Activated CD4-positive, alpha-beta T cell treated with anti-CD3 and anti-CD28 coated beads, Interleukin-2, amount 50 U/mL, for 4 hours (primary cell): ENCODE measurements around the gene ARHGAP26.

Source experiments
- DNase-seq, 2 experiments: peaks; one replicate each; pipeline ENCODE4 v3.0.0-alpha.2; 2020

ARHGAP26 gene

DNA sequence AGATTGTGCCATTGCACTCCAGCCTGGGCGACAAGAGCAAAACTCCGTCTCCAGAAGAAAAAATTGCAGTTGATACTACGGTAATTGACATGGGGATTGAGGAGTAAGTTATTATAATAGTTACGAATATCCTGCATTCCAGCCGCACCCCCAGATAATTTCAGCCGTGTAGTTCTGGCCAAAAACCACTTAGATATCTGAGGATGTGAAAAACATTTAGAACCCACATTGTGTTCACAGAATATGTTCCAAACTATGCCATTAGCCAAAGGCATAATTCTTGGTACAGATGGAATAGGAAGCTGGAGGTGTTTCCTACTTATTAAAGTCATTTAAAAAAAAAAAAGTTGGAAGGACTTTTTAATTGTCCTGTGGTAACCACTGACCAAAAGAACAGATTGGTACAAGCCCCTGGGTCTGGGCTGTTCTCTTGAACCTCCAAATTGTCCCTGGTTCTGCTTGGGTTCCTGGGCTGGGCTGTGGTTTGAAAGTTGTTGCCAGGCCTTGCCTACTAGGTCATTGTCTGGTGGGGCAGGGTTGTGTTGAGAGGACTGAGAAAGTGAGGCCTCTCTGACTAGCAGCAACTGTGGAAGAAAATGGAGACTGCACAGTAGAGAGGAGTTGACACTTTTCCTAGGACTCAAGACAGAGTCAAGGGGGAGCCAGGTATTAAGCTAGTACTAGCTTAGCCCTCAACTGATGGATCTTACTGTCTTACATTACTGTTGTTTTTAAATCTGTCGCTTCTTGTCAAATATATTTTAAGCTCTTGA, 434.5 kb downstream of the ARHGAP26 start:
- no peak for DNase-seq

DNA sequence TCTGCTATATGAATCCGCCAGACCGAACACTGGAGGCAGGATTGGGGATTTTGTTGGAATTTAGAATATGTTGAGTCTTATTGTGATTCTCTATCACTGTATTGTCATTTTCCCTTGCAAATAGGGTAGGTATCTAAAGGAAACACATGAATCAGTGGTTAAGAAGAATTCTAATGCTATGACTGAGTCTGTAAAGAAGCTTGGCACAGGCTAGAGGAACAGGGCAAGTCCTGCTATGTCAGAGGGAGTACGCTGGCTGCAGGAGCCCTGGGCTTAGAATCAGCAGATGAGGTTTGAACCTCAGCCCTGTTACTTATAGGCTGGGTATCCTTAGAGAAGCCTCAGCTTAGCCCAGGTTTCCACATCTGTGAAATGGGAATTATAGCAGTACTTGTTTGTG, 435.2 kb downstream of the ARHGAP26 start:
- no peak for DNase-seq

DNA sequence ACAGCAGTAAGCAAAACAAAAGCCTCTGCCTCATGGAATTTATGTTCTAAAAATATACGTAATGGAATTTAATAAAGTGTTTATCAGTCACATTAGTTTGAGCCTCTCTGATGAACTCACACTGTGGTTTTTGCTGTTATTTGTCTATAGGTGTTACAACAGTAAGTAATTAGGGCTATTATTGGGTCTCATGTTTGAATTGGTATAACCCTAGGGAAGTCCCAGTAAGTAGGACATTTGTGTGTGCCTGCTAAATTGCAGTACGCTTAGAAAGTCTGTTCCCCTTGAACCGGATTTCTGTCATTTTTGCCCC, 435.7 kb downstream of the ARHGAP26 start:
- DNase-seq = no peak

DNA sequence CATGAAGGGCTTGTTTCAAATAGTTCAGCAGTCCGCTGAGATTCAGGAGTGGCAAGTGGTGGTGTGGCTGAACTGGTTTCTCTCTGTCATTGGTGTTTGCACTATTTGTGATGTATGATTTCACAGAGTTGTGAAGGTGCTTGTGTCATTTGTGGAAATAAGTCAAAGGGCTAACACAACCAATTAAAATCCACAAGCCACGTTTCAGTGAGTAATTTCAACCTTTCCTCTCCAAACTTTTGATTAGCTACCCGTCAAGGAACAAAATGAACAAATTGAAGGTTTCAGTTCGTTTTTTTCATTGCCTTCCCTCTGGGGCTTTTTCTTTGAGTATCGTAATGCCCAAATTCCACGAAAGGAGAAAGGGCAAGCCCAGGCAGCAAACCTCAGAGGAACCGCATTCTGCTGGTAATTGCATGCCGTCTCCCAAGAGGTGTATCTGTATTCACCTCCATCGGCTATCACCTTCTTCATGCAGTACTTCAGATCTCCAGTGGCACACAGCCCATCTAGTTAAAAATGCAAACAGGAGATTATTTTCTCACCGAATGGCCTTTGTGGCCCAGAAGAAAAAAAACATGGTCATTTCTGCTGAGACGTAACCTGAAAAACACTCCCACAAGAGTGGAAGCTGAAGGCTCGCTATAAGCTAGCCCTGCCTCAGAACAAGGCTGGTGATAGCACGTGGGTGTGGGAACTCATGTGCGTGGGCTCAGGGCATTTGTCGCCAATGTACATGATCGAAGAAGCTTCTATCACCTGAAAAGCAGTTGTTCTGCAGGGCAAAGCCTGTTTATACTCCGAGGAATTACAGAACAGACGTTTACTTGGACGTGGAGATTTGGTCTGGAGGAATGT, 436.2 kb downstream of the ARHGAP26 start:
- no peak for DNase-seq

DNA sequence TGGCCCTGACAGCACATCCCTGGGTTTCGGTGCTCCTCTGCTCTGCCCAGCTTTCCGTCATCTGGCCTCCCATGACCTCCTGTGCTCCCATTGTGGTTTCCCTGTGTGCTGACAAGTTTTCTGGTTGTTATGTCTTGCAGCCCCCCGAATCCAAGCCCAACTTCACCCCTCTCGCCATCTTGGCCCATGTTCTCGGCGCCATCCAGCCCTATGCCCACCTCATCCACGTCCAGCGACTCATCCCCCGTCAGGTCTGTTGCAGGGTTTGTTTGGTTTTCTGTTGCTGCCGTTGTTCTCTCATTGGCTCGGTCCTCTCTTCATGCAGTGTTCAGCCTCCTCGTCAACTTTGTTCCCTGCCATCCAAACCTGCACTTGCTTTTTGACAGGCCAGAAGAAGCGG, 436.9 kb downstream of the ARHGAP26 start:
- no peak for DNase-seq

DNA sequence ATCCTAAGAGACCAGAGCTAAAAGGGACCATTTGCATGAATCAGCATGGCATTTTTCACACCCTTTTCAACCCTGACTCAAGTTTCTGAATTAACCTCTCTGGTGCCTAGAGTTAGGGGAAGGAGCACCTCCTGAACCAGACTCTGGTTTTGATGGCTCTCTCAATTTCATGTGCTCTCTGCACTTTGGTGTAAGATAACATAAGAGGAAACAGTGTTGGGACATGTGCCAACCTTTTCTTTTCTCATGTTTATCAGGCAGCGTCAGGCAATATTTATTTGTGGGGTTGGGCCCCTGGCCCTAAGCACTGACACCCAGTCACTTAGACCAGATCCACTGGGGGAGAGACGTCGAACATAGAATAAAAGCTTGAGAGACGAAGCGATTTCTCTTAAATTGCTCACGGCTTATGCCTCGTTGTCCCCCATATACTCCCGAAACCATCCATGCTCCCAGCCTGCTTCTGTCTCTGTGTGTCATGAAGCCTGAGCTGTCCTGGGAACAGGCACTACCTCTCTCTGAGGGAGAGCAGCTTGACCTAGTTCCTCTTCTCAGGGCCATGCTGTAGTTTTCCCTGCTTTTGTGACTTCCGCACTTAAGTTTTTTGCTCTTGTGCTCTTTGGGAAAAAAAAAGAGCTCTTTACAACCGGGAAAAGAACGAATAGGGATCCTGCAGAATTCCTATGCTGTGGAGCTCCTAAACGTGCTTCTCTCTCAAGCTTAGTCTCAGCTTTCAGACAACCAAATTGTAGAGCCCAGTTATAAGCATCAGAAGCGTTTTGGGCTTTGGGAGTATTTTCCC, 437.6 kb downstream of the ARHGAP26 start:
- DNase-seq = no peak

DNA sequence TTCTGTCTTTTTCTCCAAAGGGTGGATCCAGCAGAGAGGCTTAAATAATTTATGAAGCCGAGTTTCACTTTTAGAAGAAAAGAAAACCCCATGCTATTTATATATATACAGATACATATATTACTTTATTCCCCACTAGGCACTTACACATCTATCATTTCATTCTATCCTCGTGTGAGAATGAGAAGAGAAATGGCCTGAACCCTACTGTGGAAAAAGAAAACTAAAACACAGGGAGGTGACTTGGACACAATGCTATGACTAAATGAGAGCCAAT, 438.1 kb downstream of the ARHGAP26 start:
- DNase-seq = no peak

DNA sequence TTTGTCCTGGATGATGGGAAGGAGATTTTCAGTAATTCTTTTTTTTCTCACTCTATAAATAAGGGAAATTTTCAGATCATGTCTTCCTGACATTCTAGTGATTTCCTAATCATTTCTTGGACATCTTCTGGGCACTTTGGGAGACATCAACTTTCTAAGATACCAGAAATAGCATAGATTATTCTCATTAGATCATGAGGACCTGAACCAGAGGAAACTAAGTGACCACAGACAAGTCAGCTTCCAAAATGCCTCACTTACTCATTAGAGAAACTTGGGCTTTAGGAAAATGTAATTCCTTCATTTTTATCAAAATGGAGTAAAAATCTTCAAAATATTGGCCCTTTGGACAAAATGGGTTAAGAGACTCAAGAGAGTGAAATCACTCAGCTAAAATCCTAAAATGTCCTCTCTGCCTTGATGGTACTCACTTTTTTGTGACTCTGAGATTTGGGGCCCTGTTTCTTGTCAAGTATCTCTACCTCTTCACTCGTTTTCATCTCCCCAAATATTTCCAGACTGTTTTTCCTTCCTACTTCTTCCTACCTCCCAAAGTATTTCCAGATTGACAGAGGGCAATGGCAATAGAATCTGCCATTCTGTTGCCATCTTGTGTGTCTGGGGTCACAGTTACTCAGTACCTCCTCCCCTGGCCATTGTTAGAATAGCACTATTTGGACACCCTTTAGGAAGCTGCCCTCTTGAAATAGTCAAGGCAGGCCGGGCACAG, 438.8 kb downstream of the ARHGAP26 start:
- no peak for DNase-seq

DNA sequence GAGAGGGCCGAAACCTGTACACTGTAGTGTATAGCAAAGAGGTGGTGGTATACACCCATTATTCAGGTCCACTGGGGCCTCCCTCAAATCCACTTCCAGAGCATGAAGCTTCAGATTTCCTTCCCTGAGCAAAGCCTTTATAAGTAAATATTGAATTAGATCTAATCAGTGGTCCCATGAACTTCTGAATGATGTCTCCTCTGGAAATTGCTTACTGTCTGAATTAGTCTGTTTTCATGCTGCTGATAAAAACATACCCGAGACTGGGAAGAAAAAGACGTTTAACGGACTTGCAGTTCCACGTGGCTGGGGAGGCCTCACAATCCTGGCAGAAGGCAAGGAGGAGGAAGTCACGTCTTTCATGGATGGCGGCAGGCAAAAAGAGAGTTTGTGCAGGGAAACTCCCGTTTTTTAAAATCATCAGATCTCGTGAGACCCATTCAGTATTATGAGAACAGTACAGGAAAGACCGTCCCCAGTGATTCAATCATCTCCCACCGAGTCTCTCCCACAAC, 439.8 kb downstream of the ARHGAP26 start:
- DNase-seq = no peak

DNA sequence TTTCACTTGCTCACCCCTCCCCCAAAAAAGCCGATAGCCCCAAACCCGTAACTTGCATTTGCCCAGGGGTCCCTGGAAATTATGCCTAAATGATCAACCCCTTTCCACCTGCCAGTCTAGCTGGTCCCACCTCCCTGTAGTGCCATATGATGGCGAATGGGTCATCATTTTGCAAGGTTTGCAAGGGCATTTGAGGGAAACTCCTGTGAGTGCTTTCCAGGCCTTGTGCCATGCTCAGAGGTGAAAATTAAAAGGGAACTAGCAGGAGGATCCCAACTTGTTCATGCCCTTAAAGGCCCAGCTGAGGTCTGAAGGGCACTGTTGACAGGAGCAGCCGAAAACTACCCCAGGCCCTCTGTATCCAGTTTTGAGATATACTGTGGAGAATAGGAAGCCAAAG, 440.4 kb downstream of the ARHGAP26 start:
- no peak for DNase-seq

DNA sequence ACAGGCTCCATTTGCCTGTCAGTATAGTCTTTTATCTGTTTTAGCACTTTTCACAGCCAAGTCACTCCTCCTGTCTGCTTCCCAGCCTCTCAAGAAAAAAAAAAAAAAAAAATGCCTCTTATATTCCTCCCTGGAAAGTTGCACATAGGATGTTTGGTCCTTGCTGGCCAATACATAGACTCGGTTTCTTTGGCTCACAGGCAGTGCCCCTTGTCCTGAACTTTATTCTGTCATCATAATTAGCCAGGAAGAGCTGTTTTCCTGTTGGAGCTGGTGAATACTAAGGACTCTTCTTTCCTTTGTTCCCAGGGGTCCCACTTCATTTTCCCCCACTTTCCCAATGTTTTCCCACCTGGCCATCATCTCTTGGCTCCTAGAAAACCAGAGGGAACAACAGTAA, 442.1 kb downstream of the ARHGAP26 start:
- no peak for DNase-seq

DNA sequence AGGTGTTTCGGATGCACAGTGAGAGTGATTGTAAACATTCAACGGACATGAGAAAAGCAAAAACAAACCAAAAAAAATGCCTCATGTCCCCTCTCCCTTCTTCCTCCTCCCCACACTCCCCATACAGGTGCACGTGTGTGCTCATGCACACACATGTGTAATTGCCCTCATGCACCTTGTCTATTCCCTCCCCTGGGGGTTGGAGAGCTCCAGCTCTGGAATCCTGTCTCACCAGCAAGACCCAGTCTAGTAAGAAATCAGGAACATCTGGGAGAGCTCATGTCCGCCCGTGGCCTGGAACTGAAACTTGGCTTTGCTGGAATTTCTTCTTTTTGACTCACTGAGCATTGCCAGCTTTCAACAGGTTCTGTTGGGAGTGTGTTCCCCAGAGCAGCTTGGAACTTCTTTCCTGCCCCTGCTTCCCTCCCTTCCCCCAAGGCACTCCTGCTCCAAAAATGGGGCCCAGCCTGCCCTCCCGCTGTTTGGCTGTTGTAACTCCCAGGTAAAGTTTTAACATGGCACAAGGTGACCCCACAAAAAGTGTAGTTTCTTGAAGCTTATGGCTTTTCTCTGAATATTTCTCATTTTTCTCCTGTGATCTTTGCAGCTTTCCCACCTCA, 443.2 kb downstream of the ARHGAP26 start:
- no peak for DNase-seq

DNA sequence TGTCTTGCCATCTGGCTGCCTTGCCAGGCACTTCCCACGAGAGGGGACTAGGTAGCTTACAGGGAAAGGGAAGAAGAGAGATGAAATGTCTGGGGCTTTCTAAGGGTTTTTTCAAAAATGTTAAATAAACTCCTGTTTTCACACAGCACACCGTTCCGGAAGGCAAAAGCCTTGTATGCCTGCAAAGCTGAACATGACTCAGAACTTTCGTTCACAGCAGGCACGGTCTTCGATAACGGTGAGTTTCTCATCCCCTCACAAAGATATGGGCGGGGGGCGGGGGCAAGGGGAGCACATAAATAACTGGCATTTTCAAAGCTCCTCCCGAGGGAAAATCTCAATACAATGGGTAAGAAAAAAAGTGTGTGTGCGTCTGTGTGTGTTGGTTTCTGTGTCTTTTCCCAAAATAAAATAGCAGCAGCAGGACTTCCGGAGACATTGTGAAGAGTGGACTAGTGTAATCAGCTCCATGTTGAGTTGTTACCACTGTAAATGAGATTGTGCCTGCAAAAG, 443.7 kb downstream of the ARHGAP26 start:
- no peak for DNase-seq

DNA sequence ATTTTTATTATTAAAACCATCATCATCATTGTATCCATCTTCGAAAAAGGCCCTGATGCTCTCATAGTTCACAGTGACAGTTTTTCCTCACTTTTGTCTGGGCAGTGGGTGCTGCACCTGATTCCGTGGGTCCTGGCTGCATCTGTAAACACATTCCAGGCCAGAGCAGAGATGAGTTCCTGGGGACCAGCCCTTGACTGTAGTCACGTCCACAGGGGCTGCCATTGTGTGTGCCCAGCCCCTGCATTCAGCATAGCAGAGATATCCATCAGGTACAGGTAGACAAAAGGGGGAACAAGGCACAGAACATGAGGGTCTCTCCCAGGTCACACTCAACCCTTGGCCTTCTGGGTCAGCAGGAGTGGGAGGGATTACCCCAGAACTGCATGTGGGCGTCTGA, 444.3 kb downstream of the ARHGAP26 start:
- no peak for DNase-seq

DNA sequence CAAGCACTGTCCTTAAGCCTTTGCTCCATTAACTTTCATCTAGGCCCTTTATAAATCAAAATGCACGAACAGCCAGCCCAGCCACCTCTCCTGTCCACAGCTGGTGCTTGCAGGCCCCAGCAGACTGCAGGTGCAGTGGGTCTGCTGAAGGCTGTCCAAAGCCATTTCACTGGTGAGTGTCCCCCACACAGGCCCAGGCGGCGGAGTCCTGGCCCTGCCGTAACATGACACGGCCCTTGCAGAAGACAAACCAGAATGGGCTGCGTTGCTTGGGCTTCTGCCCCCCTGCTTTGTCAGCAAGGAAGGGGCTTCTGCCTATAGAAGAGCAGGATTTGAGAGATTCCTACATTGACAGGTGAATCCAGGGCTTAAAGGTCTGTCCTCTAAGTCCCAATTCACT, 444.7 kb downstream of the ARHGAP26 start:
- DNase-seq = no peak

DNA sequence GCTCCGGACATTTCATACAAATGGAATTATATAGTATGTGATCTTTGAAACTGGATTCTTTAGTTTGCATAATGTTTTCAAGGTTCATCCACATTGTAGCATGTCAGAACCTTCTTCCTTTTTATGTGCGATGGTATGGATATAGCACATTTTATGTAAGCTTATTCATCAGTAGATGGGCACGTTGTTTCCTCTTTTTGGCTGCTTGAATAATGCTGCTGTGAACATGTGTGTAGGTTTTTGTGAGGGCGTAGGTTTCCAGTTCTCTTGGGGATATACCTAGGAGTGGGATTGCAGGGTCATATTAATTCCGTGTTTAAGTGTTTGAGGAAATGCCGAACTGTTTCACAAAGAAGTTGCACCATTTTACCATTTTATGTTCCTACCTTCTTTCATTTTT, 445.5 kb downstream of the ARHGAP26 start:
- no peak for DNase-seq

DNA sequence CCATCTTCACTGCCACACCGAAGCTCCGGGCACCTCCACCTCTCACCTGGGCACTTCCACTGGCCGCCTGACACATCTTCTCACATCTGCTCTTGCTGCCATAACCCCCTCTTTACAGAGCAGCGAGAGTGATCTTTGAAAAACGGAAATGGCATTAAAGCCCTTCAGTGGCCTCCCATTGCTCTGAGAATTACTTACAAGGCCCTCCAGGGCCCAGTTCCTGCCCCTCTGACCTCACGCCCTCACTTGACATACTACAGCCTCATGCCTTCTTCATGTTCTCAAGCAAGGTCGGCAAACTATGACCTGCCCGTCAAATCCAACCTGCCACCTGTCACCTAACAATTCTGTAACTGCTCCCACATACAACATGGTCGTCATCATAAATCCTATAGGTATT, 446.0 kb downstream of the ARHGAP26 start:
- DNase-seq = no peak

DNA sequence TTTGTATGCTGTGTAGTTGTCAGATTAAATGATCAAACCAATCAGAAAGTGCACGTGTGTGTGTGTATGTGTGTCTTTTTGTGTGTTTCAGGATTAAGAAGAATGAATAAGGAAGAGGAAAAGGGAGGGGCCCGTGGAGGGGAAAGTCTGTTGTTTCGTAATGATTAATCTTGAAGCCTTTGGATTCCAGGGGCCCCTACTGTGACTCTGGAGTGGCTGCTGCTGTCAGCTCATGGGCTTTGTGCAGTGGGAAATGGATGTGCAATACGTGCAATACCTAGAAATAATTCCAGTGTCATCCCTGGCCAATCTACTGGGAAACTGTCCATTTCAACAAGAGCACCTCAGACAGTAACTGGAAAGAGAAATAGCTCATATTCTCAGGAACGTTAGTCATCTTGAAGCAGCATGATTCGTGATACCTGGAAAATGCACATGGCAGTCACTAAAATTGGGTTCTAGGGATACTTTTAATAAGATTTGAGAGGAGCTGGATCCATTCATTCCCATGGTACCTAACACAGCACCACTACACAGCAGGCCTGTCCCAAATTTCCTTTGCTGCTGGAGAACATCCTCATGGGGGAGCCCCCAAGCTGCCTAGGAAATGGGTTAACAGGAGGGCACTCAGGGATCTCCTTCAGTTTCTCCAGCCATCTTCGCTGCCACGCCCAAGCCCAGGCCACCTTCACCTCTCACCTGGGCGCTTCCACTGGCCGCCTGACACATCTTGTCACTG, 447.1 kb downstream of the ARHGAP26 start:
- no peak for DNase-seq

DNA sequence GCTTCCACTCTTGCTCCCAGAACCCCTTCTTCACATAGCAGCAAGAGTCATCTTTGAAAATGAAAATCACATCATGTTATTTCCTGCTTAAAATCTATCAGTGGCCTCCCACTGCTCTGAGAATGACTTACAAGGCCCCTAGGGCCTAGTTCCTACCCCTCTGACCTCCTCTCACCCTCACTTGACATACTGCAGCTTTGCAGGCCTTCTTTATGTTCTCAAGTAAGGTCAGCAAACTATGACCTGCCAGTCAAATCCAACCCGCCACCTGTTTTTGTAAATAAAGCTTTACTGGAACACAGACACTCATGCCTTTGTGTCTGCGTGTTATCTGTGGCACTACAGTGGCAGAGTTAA, 447.6 kb downstream of the ARHGAP26 start:
- DNase-seq = no peak

DNA sequence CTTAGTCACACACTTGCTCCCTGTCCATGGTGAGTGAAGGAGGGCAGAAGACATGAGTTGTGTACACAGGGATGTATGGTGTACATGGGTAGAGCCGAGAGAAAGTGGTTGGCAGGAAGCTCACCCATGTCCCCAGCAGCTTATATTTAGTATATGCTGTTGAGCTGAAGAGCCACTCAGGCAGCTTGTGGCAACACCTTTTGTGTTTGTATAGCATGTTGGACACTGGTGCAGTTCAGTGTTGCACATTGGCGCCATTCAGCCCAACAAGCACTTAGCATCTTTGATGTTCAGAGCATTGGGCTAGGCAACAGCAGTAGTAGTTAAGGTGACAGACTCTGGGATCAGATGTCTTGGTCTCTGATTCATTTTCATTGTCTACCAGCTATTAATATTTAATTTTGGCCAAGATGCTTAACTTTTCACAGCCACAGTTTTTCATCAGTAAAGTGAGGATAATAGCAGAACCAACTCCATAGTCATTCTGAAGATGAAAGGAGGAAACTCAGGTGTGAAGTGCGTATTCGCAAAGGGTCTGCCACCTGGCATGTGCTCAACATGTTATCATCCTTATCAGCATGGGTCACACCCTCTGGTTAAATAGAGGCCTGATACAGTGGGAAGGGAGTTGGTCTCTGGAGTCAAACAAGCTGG, 448.5 kb downstream of the ARHGAP26 start:
- DNase-seq = no peak

DNA sequence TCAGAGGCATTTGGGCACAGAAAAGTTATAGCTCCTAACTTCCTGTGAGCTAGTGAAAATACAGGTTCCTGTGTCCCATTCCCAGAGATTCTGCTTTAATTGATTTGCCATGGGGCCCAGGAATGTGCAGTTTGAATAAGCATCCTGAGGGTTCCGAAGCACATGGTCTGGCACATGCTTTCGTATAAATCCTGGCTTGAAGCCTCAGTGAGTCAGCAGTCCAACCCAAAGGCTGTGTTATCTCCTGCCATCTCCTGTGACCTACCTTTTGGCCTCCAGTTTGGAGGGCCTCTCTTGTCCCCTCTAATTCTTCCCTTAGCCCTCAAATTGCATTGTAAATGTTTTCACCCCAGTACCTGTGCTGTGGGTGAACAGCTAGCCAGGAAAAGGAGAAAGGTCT, 449.5 kb downstream of the ARHGAP26 start:
- DNase-seq = no peak
